Colonic mucosa (tissue), 4 donors: ENCODE measurements around the gene ANKRD53. TPM values are rescaled to one million over a fixed set of nuclear protein-coding genes. Genes with fewer than 3 reads are reported as not detected.

Experiments
- DNase-seq: peaks from one replicate; pipeline ENCODE4 v3.0.0-alpha.2; 2020
- H3K27ac ChIP-seq: fragments of 200-600 bp; one replicate; pipeline ENCODE4 v1.8.0; 2021
- H3K27me3 ChIP-seq: fragments of 200-600 bp; one replicate; pipeline ENCODE4 v1.8.0; 2021
- H3K36me3 ChIP-seq: fragments of 200-600 bp; one replicate; pipeline ENCODE4 v1.8.0; 2021
- H3K4me1 ChIP-seq: fragments of 200-600 bp; one replicate; pipeline ENCODE4 v1.8.0; 2021; ENCODE audit warnings: mild to moderate bottlenecking
- H3K4me3 ChIP-seq: fragments of 200-600 bp; one replicate; pipeline ENCODE4 v1.8.0; 2021
- H3K9ac ChIP-seq, 2 donors: one replicate each; pipeline ENCODE4 v1.7.0; 2013; ENCODE audit warnings: control low read depth in 2 of 2, low read depth in 2 of 2, low read length in 2 of 2
- H3K9me3 ChIP-seq: fragments of 200-600 bp; one replicate; pipeline ENCODE4 v1.8.0; 2021
- CTCF ChIP-seq: fragments of 200-600 bp; IDR thresholded peaks from one replicate; pipeline ENCODE4 v1.8.0; 2022; ENCODE audit warnings: antibody characterized with exemption, mild to moderate bottlenecking
- intact Hi-C: fragments of 100-400 bp; cut with DNase I; formaldehyde crosslinking; loops from one replicate; pipeline ENCODE4 v1.14.1; 2022
- total RNA-seq, 2 donors: library from RNA; stranded (reverse); fragmentation: NEBNext Ultra II Directional in 1 of 2; extraction: Animal tissue kit (Norgen Biotek cat#: 25700) in 1 of 2; gene quantifications; one replicate each; pipeline ENCODE4 v1.2.1, GENCODE V29; 2021
- donor health status: healthy.
- donor health status: DM: no; HTN: no; CAD: no.
- donor health status: DM: no; HTN: no; CAD: no.

ANKRD53 gene
- total RNA-seq, 2 donors from 2014 or later = 0.40 TPM; not detected in 1

- DNase-seq = no peak
- Histone ChIP-seq H3K27me3 (no peaks in the 10 kb centered on the region), H3K4me3 (no peak overlapping the region), H3K9me3 (no peaks in the 10 kb centered on the region), H3K36me3 (no peaks in the 10 kb centered on the region), H3K27ac (no peak overlapping the region), H3K4me1 (no peaks in the 10 kb centered on the region), H3K9ac (no peak overlapping the region)
- intact Hi-C loops = no loop called here
- no peak for TF ChIP-seq CTCF
These were observed 43.4 kb upstream of the ANKRD53 start for GRCh38 chr2:70934981-70935380.

- no peak within 1 kb of the TSS for H3K9ac ChIP-seq
- no peak for TF ChIP-seq CTCF
- H3K4me1 ChIP-seq = no peaks in the 10 kb centered on the region
- no peaks in the 10 kb centered on the region for H3K9me3 ChIP-seq
- H3K4me3 ChIP-seq = no peak within 1 kb of the TSS
- no peaks in the 10 kb centered on the region for H3K27me3 ChIP-seq
- no peak within 1 kb of the TSS for H3K27ac ChIP-seq
- intact Hi-C loops = no loop called here
- no peaks in the 10 kb centered on the region for H3K36me3 ChIP-seq
- DNase-seq = peak; percentile 17
These were observed 42.8 kb upstream of the ANKRD53 start, which contains the start of gene ATP6V1B1 for GRCh38 chr2:70935468-70936164. TSS of gene ATP6V1B1 (plus strand) at chr2:70935900. CDS start at chr2:70935955, 55 bp downstream.

GRCh38 chr2:70936165-70936978 is 42.1 kb upstream of the ANKRD53 start:
- Histone ChIP-seq H3K27me3 (no peaks in the 10 kb centered on the region), H3K4me1 (no peaks in the 10 kb centered on the region), H3K36me3 (no peaks in the 10 kb centered on the region), H3K27ac (no peak overlapping the region), H3K4me3 (no peak overlapping the region), H3K9ac (no peak overlapping the region), H3K9me3 (no peaks in the 10 kb centered on the region)
- no peak for DNase-seq
- intact Hi-C loops = no loop called here
- no peak for TF ChIP-seq CTCF

- Histone ChIP-seq H3K4me1 (no peaks in the 10 kb centered on the region), H3K9ac (no peak overlapping the region), H3K4me3 (no peak overlapping the region), H3K36me3 (no peaks in the 10 kb centered on the region), H3K27ac (no peak overlapping the region), H3K9me3 (no peaks in the 10 kb centered on the region), H3K27me3 (no peaks in the 10 kb centered on the region)
- DNase-seq = no peak
- TF ChIP-seq CTCF = no peak
- intact Hi-C loops = no loop called here
These were observed 41.2 kb upstream of the ANKRD53 start for GRCh38 chr2:70936979-70937811.

- Histone ChIP-seq H3K27me3 (no peaks in the 10 kb centered on the region), H3K9me3 (no peaks in the 10 kb centered on the region), H3K27ac (no peak overlapping the region), H3K9ac (no peak overlapping the region), H3K4me1 (no peaks in the 10 kb centered on the region), H3K36me3 (no peaks in the 10 kb centered on the region), H3K4me3 (no peak overlapping the region)
- no peak for TF ChIP-seq CTCF
- DNase-seq = no peak
- intact Hi-C loops = no loop called here
These were observed 40.4 kb upstream of the ANKRD53 start for GRCh38 chr2:70937866-70938585.
